ENCODE data around the gene PRKCA. TPM values are rescaled to one million over a fixed set of nuclear protein-coding genes. Genes with fewer than 3 reads are reported as not detected.
"Not testable (repeated sequence)": the region's sequence is repeated elsewhere in the genome, so short reads cannot be mapped to it uniquely, and the experiment has no call there.

PRKCA gene
- total RNA-seq, 1 donor from 2014 or later = 132 TPM

GRCh38 chr17:66349521-66350254, 47.3 kb downstream of the PRKCA start:
- intact Hi-C loops (cut with micrococcal nuclease) = loop anchor here (2.0 kb wide), 1 partner anchor 15 kb away; no protein-coding TSS in a partner anchor

GRCh38 chr17:66350576-66350975, 48.2 kb downstream of the PRKCA start:
- intact Hi-C loops (cut with micrococcal nuclease) = not testable (repeated sequence)

- intact Hi-C loops (cut with micrococcal nuclease) = no loop called here
Observed at GRCh38 chr17:66351033-66351432, 48.6 kb downstream of the PRKCA start.

- intact Hi-C loops (cut with micrococcal nuclease) = no loop called here
Observed at GRCh38 chr17:66351701-66352100, 49.3 kb downstream of the PRKCA start.

GRCh38 chr17:66353937-66354401, 51.6 kb downstream of the PRKCA start:
- intact Hi-C loops (cut with micrococcal nuclease) = no loop called here

GRCh38 chr17:66354472-66354871, 52.1 kb downstream of the PRKCA start:
- intact Hi-C loops (cut with micrococcal nuclease) = no loop called here

- intact Hi-C loops (cut with micrococcal nuclease) = no loop called here
Observed at GRCh38 chr17:66354981-66355380, 52.6 kb downstream of the PRKCA start.

- intact Hi-C loops (cut with micrococcal nuclease) = no loop called here
Observed at GRCh38 chr17:66355510-66355909, 53.1 kb downstream of the PRKCA start.

GRCh38 chr17:66357037-66357436, 54.6 kb downstream of the PRKCA start:
- intact Hi-C loops (cut with micrococcal nuclease) = no loop called here

GRCh38 chr17:66359351-66359750, 56.9 kb downstream of the PRKCA start:
- intact Hi-C loops (cut with micrococcal nuclease) = no loop called here

GRCh38 chr17:66360961-66361565, 58.6 kb downstream of the PRKCA start:
- intact Hi-C loops (cut with micrococcal nuclease) = not testable (repeated sequence)

GRCh38 chr17:66364508-66364907, 62.1 kb downstream of the PRKCA start:
- intact Hi-C loops (cut with micrococcal nuclease) = loop anchor here (2.0 kb wide), 3 partner anchors 16 to 60 kb away; no protein-coding TSS in a partner anchor

- intact Hi-C loops (cut with micrococcal nuclease) = loop anchor here (2.0 kb wide), 3 partner anchors 16 to 60 kb away; no protein-coding TSS in a partner anchor
Observed at GRCh38 chr17:66364990-66365490, 62.6 kb downstream of the PRKCA start.

GRCh38 chr17:66365903-66366302, 63.5 kb downstream of the PRKCA start:
- intact Hi-C loops (cut with micrococcal nuclease) = loop anchor here (2.0 kb wide), 3 partner anchors 17 to 61 kb away; no protein-coding TSS in a partner anchor

- intact Hi-C loops (cut with micrococcal nuclease) = no loop called here
Observed at GRCh38 chr17:66367107-66367506, 64.7 kb downstream of the PRKCA start.

- intact Hi-C loops (cut with micrococcal nuclease) = loop anchor here (5.0 kb wide), 1 partner anchor 57 kb away; no protein-coding TSS in a partner anchor
Observed at GRCh38 chr17:66369830-66370229, 67.4 kb downstream of the PRKCA start.

- intact Hi-C loops (cut with micrococcal nuclease) = loop anchor here (5.0 kb wide), 1 partner anchor 56 kb away; no protein-coding TSS in a partner anchor
Observed at GRCh38 chr17:66371561-66371960, 69.1 kb downstream of the PRKCA start.

- intact Hi-C loops (cut with micrococcal nuclease) = loop anchor here (5.0 kb wide), 1 partner anchor 55 kb away; no protein-coding TSS in a partner anchor
Observed at GRCh38 chr17:66372182-66372581, 69.8 kb downstream of the PRKCA start.

GRCh38 chr17:66373079-66373478, 70.7 kb downstream of the PRKCA start:
- intact Hi-C loops (cut with micrococcal nuclease) = loop anchor here (5.0 kb wide), 1 partner anchor 54 kb away; no protein-coding TSS in a partner anchor

- intact Hi-C loops (cut with micrococcal nuclease) = loop anchor here (2.0 to 5.0 kb wide), 2 partner anchors 53 to 69 kb away; no protein-coding TSS in a partner anchor
Observed at GRCh38 chr17:66373944-66374817, 71.8 kb downstream of the PRKCA start.

GRCh38 chr17:66375121-66375520, 72.7 kb downstream of the PRKCA start:
- intact Hi-C loops (cut with micrococcal nuclease) = loop anchor here (2.0 kb wide), 1 partner anchor 70 kb away; no protein-coding TSS in a partner anchor

All from T-helper 1 cell treated with Interleukin-12 subunit alpha and Interleukin-12 subunit beta and Interleukin-4 antibody, amounts not matched to agents 30 ng/mL and 1 ng/mL, for 36 hours (primary cell).